GM12878 (cell line): ENCODE data around the gene ANGEL2. TPM values are rescaled to one million over a fixed set of nuclear protein-coding genes. Genes with fewer than 3 reads are reported as not detected.
A peak's percentile ranks its signal among the peaks of the same experiment; 100 is the strongest.

ENCODE experiments used
- ATAC-seq: fragments of 200-7000 bp; cut with Tn5 transposase; 3 replicates; pipeline ENCODE4 v1.9.1; 2020; ENCODE audit warnings: mild to moderate bottlenecking, moderate library complexity
- BruUV-seq: library from RNA; stranded (reverse); fragments of 400-500 nt; replicated peaks from 2 replicates; lab custom pipeline; 2021; lab: Mats Ljungman, UMichigan
- CTCF ChIA-PET: fragments of 300-600 bp; sonication (Branson Sonifier 250); formaldehyde crosslinking; extraction: SDS; loops from one replicate; lab custom pipeline; 2021; ENCODE audit warnings: inconsistent platforms; lab: Yijun Ruan, JAX
- POLR2A ChIA-PET: fragments of 350-600 bp; formaldehyde crosslinking; extraction: SDS; loops from one replicate; lab custom pipeline; 2021; ENCODE audit warnings: inconsistent platforms; lab: Charles Lee
- RAD21 ChIA-PET: fragments of 300-600 bp; sonication (Branson Sonifier 250); formaldehyde crosslinking; loops from one replicate; lab custom pipeline; 2023; ENCODE audit warnings: antibody characterized with exemption; ENCODE audit not compliant: unreplicated experiment; lab: Charles Lee
- SMC1A ChIA-PET: fragments of 300-600 bp; sonication (Branson Sonifier 250); formaldehyde crosslinking; loops from one replicate; lab custom pipeline; 2023; ENCODE audit not compliant: unreplicated experiment, uncharacterized antibody; lab: Charles Lee
- DNase-seq: peaks from one replicate; pipeline ENCODE4 v3.0.0-alpha.2; 2011; ENCODE audit warnings: low read depth, low spot score
- FAIRE-seq: peaks from 3 replicates; lab custom pipeline; 2011; peaks lifted over from hg19 to GRCh38; lab: Jason Lieb, UNC
- H2AFZ ChIP-seq: 2 replicates; pipeline ENCODE4 v1.6.0; 2011; ENCODE audit warnings: low read depth, low read length, control low read depth; ENCODE audit not compliant: control insufficient read depth
- H3K27ac ChIP-seq: 2 replicates; pipeline ENCODE4 v1.5.1; 2011; ENCODE audit warnings: control low read depth; ENCODE audit not compliant: control insufficient read depth, insufficient read depth
- H3K27me3 ChIP-seq, 2 experiments: replicated peaks in 1 of 2; 2 replicates each; pipeline versions ENCODE4 v1.6.0 to v1.6.1; 2011; ENCODE audit warnings: low read length in 1 of 2; ENCODE audit not compliant: control insufficient read depth in 2 of 2, insufficient read depth in 2 of 2
- H3K36me3 ChIP-seq, 2 experiments: 2 replicates each; pipeline ENCODE4 v1.5.1; 2011; ENCODE audit warnings: low read length in 1 of 2; ENCODE audit not compliant: control insufficient read depth in 2 of 2, insufficient read depth in 2 of 2
- H3K4me1 ChIP-seq: 2 replicates; pipeline ENCODE4 v1.6.1; 2011; ENCODE audit warnings: mild to moderate bottlenecking, low read length, moderate library complexity, mixed read lengths; ENCODE audit not compliant: control insufficient read depth, insufficient read depth
- H3K4me2 ChIP-seq: 2 replicates; pipeline ENCODE4 v1.6.0; 2011; ENCODE audit warnings: control low read depth; ENCODE audit not compliant: control insufficient read depth, insufficient read depth
- H3K4me3 ChIP-seq: fragments of 200-600 bp; sonication (generic); 2 replicates; pipeline ENCODE4 v1.5.1; 2016
- H3K79me2 ChIP-seq: 2 replicates; pipeline ENCODE4 v1.6.0; 2011; ENCODE audit warnings: low read length; ENCODE audit not compliant: control insufficient read depth, insufficient read depth
- H3K9ac ChIP-seq: 2 replicates; pipeline ENCODE4 v1.8.0; 2011; ENCODE audit warnings: low read length, control low read depth, mixed read lengths; ENCODE audit not compliant: control insufficient read depth, insufficient read depth
- H3K9me3 ChIP-seq: replicated peaks from 3 replicates; pipeline ENCODE4 v1.5.1; 2011; ENCODE audit warnings: mild to moderate bottlenecking, low read length; ENCODE audit not compliant: control insufficient read depth, insufficient read depth
- H4K20me1 ChIP-seq: 2 replicates; pipeline ENCODE4 v1.6.0; 2011; ENCODE audit not compliant: control insufficient read depth, insufficient read depth
- BHLHE40 ChIP-seq, 2 experiments: fragments of 450-650 bp in 1 of 2; IDR thresholded peaks; 2 replicates each; pipeline ENCODE4 v1.6.1; 2011 to 2017; ENCODE audit warnings: low read depth in 2 of 2, borderline replicate concordance in 1 of 2, improper control_type of control experiment in 1 of 2, low read length in 1 of 2, mild to moderate bottlenecking in 1 of 2
- CBX3 ChIP-seq: fragments of 200-600 bp; sonication (generic); IDR thresholded peaks from 2 replicates; pipeline ENCODE4 v1.6.1; 2016; ENCODE audit warnings: low read depth, borderline replicate concordance
- CREB1 ChIP-seq: IDR thresholded peaks from 2 replicates; pipeline ENCODE4 v1.6.1; 2012; ENCODE audit warnings: low read depth, mild to moderate bottlenecking, inconsistent platforms
- CREM ChIP-seq: IDR thresholded peaks from 2 replicates; pipeline ENCODE4 v1.6.1; 2014; ENCODE audit warnings: antibody characterized with exemption, low read depth
- EGR1 ChIP-seq, 2 experiments: IDR thresholded peaks; 1 replicate in 1 of 2; 2 replicates in 1 of 2; pipeline ENCODE4 v1.6.1; 2011 to 2012; ENCODE audit warnings: low read depth in 2 of 2, low read length in 2 of 2, borderline replicate concordance in 1 of 2, mild to moderate bottlenecking in 1 of 2, moderate library complexity in 1 of 2
- EP300 ChIP-seq, 2 experiments: fragments of 150-350 bp in 1 of 2; IDR thresholded peaks; 2 replicates each; pipeline ENCODE4 v1.6.1; 2011 to 2012; ENCODE audit warnings: low read depth in 2 of 2, low read length in 2 of 2, borderline replicate concordance in 1 of 2, improper control_type of control experiment in 1 of 2, inconsistent platforms in 1 of 2; ENCODE audit not compliant: control insufficient read depth in 1 of 2
- FOS ChIP-seq: IDR thresholded peaks from 3 replicates; pipeline ENCODE4 v1.6.1; 2011; ENCODE audit warnings: borderline replicate concordance; ENCODE audit not compliant: insufficient read length; ENCODE audit errors: extremely low read depth
- GABPA ChIP-seq: IDR thresholded peaks from 2 replicates; pipeline ENCODE4 v1.6.1; 2014; ENCODE audit warnings: antibody characterized with exemption, low read depth, mild to moderate bottlenecking, inconsistent platforms
- HDGF ChIP-seq: fragments of 450-650 bp; IDR thresholded peaks from 2 replicates; pipeline ENCODE4 v1.6.1; 2016; ENCODE audit warnings: antibody characterized with exemption
- HSF1 ChIP-seq: fragments of 150-350 bp; IDR thresholded peaks from 2 replicates; pipeline ENCODE4 v1.6.1; 2014; ENCODE audit warnings: mild to moderate bottlenecking, low read depth, low read length
- KDM1A ChIP-seq: fragments of 200-600 bp; sonication (generic); IDR thresholded peaks from 2 replicates; pipeline ENCODE4 v1.6.1; 2016; ENCODE audit warnings: borderline replicate concordance
- MTA3 ChIP-seq: IDR thresholded peaks from 2 replicates; pipeline ENCODE4 v1.6.1; 2012; ENCODE audit warnings: low read length, inconsistent platforms, borderline replicate concordance
- POLR2A ChIP-seq: IDR thresholded peaks from 2 replicates; pipeline ENCODE4 v1.6.1; 2011; ENCODE audit warnings: low read depth, mild to moderate bottlenecking, low read length
- RB1 ChIP-seq: fragments of 450-650 bp; formaldehyde crosslinking; IDR thresholded peaks from 2 replicates; pipeline ENCODE4 v1.6.1; 2017; ENCODE audit warnings: mild to moderate bottlenecking, borderline replicate concordance
- SMARCA5 ChIP-seq: fragments of 450-650 bp; IDR thresholded peaks from 2 replicates; pipeline ENCODE4 v1.6.1; 2017; ENCODE audit warnings: mild to moderate bottlenecking
- TBL1XR1 ChIP-seq: IDR thresholded peaks from 2 replicates; pipeline ENCODE4 v1.6.1; 2012; ENCODE audit warnings: low read depth, low read length, improper control_type of control experiment
- WGBS: methylation state at CpG from one replicate; pipeline ENCODE4 v1.1.6; 2016; ENCODE audit warnings: low lambda C conversion rate; ENCODE audit not compliant: insufficient replicate concordance, insufficient coverage; ENCODE audit errors: missing lambda C conversion rate; 5-methylcytosine and 5-hydroxymethylcytosine counted together
- in situ Hi-C: fragments of 300-500 bp; cut with MboI; formaldehyde crosslinking; loops from 9 replicates; pipeline ENCODE4 v1.14.3; 2018; ENCODE audit warnings: mixed read lengths
- intact Hi-C: fragments of 100-400 bp; cut with micrococcal nuclease; formaldehyde crosslinking; loops from one replicate; pipeline ENCODE4 v1.14.2; 2022; ENCODE audit not compliant: unreplicated experiment
- polyA plus RNA-seq, 11 experiments: library from polyadenylated mRNA; depleted of rRNA in 4 of 11; unstranded in 6 of 11; stranded (reverse) in 5 of 11; fragments of >200 nt; fragmentation: Nextera tagmentation in 4 of 11; fragmentation: Illumina TruSeq in 1 of 11; extraction: Ambion mirVana in 4 of 11; extraction: Trizol in 1 of 11; gene quantifications; 1 replicate in 1 of 11; 2 replicates in 10 of 11; pipeline versions ENCODE4 v1.2.1 to v1.2.3, GENCODE V29; 2011 to 2016; ENCODE audit warnings: inconsistent platforms in 2 of 11, missing spikeins in 2 of 11, low read depth in 1 of 11
- total RNA-seq, 4 experiments: library from RNA; depleted of rRNA in 3 of 4; stranded (reverse); fragments of >200 nt in 3 of 4; fragmentation: Illumina TruSeq in 1 of 4; extraction: Trizol in 1 of 4; gene quantifications; 2 replicates each; pipeline versions ENCODE4 v1.2.1 to v1.2.3, GENCODE V29; 2013 to 2021
- TF ChIP-seq, protein P1 (sequence below): fragments of 450-650 bp; IDR thresholded peaks from 2 replicates; pipeline ENCODE4 v1.6.1; 2017; ENCODE audit warnings: antibody characterized with exemption, mild to moderate bottlenecking, moderate library complexity

The ANGEL2 gene
- total and polyA plus RNA-seq, 10 of the 15 experiments (the other 5 are each of a cell fraction or from before 2014, with no cell fraction given) = 6.3 to 53.9 (median 30.7) TPM

DNA sequence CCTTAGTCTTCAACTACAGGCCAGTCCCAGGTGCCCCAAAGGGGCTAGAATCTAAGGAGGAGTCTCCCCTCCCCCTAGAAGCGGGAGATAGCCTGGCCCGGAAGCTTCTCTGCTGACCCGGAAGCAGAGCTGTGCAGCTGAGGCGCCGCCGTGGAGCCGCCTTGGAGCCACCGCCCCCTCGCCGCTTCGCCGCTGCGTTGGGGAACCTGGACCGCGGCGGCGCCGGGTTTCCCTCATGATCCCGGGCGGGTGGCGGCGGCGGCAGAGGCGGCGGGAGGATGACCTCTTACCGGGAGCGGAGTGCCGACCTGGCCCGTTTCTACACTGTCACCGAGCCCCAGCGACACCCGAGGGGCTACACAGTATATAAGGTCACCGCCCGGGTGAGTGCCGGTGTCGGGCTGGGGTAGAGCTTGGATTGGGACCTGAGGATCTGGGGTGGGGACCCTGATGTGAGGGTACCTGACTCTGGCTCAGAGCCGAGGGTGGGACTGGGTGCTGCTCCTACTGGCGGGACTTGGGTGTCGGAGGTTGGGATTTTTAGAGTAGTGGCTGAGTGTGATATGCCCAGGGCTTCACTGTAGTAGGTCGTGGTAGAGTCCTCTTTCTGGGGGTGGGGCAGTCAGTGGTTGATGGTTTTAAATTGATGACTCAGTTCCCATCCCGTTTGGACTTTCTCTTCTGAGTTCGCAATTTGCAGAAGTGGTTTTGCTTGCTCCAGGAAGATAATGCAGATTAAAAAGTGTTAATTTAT lies 35.6 kb upstream of the ANGEL2 start, which contains the start of gene RPS6KC1:
TSS of gene RPS6KC1 (plus strand) at position 115 of the 754 bp plus-strand sequence. CDS start at position 279, 164 bp downstream.
- H3K9ac ChIP-seq = peak within 1 kb of the TSS; percentile 65
- H4K20me1 ChIP-seq = no peaks in the 10 kb centered on the region
- ChIA-PET RAD21 (interaction anchor here (1.2 kb wide), 1 partner anchor 54 kb away, joined by 4 read pairs; no protein-coding TSS in a partner anchor), CTCF (interaction anchor here (1.1 to 2.1 kb wide), 3 partner anchors 17 to 66 kb away, joined by 3 to 8 read pairs (median 3); no protein-coding TSS in a partner anchor), POLR2A (interaction anchor here (0.5 to 0.6 kb wide), 4 partner anchors 52 to 1375 kb away, joined by 3 to 13 read pairs (median 4); no protein-coding TSS in a partner anchor), SMC1A (interaction anchor here (0.6 to 1.8 kb wide), 7 partner anchors 11 to 592 kb away, joined by 3 to 7 read pairs (median 3); partner anchors contain the start of gene NSL1)
- peak within 1 kb of the TSS; percentile 94 for H3K4me3 ChIP-seq
- peak within 1 kb of the TSS; percentile 92 for H3K4me2 ChIP-seq
- peak within 1 kb of the TSS; percentile 68 for H3K27ac ChIP-seq
- under 1% methylated on average over 42 of the region's 42 CpGs for WGBS
- peaks cover 6% of the 10 kb centered on the region; the same call in 1 of the 2 replicates for H3K4me1 ChIP-seq
- no peaks in the 10 kb centered on the region for H3K27me3 ChIP-seq
- no TSS peak for BruUV-seq
- in situ Hi-C loops = no loop called here
- FAIRE-seq (peak; percentile 93), ATAC-seq (peak; percentile 98), DNase-seq (no peak)
- peaks cover 11% of the 10 kb centered on the region for H3K79me2 ChIP-seq
- peak within 1 kb of the TSS; percentile 94 for H2AFZ ChIP-seq
- H3K36me3 ChIP-seq = no peaks in the 10 kb centered on the region
- intact Hi-C loops = loop anchor here (2.0 kb wide), 2 partner anchors 21 to 37 kb away; partner anchors contain the start of gene ANGEL2
- H3K9me3 ChIP-seq = no peaks in the 10 kb centered on the region; the same call in 2 of the 3 replicates
- no peak for TF ChIP-seq HSF1
- TF ChIP-seq CBX3 = no peak
- no peak for TF ChIP-seq FOS
- no peak for TF ChIP-seq SMARCA5
- TF ChIP-seq, protein P1, sequence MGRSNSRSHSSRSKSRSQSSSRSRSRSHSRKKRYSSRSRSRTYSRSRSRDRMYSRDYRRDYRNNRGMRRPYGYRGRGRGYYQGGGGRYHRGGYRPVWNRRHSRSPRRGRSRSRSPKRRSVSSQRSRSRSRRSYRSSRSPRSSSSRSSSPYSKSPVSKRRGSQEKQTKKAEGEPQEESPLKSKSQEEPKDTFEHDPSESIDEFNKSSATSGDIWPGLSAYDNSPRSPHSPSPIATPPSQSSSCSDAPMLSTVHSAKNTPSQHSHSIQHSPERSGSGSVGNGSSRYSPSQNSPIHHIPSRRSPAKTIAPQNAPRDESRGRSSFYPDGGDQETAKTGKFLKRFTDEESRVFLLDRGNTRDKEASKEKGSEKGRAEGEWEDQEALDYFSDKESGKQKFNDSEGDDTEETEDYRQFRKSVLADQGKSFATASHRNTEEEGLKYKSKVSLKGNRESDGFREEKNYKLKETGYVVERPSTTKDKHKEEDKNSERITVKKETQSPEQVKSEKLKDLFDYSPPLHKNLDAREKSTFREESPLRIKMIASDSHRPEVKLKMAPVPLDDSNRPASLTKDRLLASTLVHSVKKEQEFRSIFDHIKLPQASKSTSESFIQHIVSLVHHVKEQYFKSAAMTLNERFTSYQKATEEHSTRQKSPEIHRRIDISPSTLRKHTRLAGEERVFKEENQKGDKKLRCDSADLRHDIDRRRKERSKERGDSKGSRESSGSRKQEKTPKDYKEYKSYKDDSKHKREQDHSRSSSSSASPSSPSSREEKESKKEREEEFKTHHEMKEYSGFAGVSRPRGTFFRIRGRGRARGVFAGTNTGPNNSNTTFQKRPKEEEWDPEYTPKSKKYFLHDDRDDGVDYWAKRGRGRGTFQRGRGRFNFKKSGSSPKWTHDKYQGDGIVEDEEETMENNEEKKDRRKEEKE = 0 out of 2 replicates have a peak, but pooled peaks have one; percentile 50
- peak; percentile 55 to 67; a peak in 1 of 4 replicates for TF ChIP-seq BHLHE40 (IDR thresholded peaks at IDR 0.05; ENCODE audit: borderline replicate concordance in 1 of 2, low read depth in 2 of 2, low read length in 1 of 2)
- TF ChIP-seq MTA3 = no peak
- TF ChIP-seq EGR1 (IDR thresholded peaks at IDR 0.05; ENCODE audit: borderline replicate concordance in 1 of 2, low read depth in 2 of 2, low read length in 2 of 2) = peak in 1 of 2 experiments; percentile 64; a peak in 1 of 3 replicates
- TF ChIP-seq GABPA = peak; percentile 98
- TF ChIP-seq TBL1XR1 = peak; percentile 75; the same call in 1 of the 2 replicates
- no peak for TF ChIP-seq KDM1A
- peak; percentile 54 for TF ChIP-seq CREB1
- peak; percentile 26; the same call in 1 of the 2 replicates for TF ChIP-seq CREM
- peak; percentile 60; the same call in 1 of the 2 replicates for TF ChIP-seq RB1
- TF ChIP-seq EP300 (IDR thresholded peaks at IDR 0.05; ENCODE audit: borderline replicate concordance in 1 of 2, control insufficient read depth in 1 of 2, low read depth in 2 of 2, low read length in 2 of 2) = peak in 1 of 2 experiments; percentile 12; a peak in 1 of 4 replicates
- TF ChIP-seq HDGF = peak; percentile 59; the same call in 1 of the 2 replicates
- peak; percentile 85 for TF ChIP-seq POLR2A
